Heart right ventricle (tissue), 16 donors: ENCODE measurements around the gene IL34. TPM values are rescaled to one million over a fixed set of nuclear protein-coding genes. Genes with fewer than 3 reads are reported as not detected.

Experiments
- ATAC-seq, 8 donors: fragments of 200-7000 bp; cut with Tn5 transposase; one replicate each; pipeline ENCODE4 v1.9.1; 2020; ENCODE audit warnings: mild to moderate bottlenecking in 8 of 8, moderate library complexity in 8 of 8, moderate number of reproducible peaks in 1 of 8
- DNase-seq, 2 donors: peaks; one replicate each; pipeline ENCODE4 v3.0.0-alpha.2; 2020
- H3K27ac ChIP-seq, 10 donors: fragments of 200-600 bp; sonication (generic) in 2 of 10; one replicate each; pipeline versions ENCODE4 v1.5.0 to v1.8.0; 2020 to 2022; ENCODE audit warnings: mild to moderate bottlenecking in 3 of 10
- H3K27me3 ChIP-seq, 7 donors: fragments of 200-600 bp; one replicate each; pipeline ENCODE4 v1.8.0; 2021 to 2022; ENCODE audit warnings: mild to moderate bottlenecking in 2 of 7
- H3K36me3 ChIP-seq, 9 donors: fragments of 200-600 bp; sonication (generic) in 1 of 9; one replicate each; pipeline versions ENCODE4 v1.5.0 to v1.8.0; 2020 to 2022; ENCODE audit warnings: mild to moderate bottlenecking in 2 of 9
- H3K4me1 ChIP-seq, 9 donors: fragments of 200-600 bp; sonication (generic) in 1 of 9; one replicate each; pipeline versions ENCODE4 v1.5.0 to v1.8.0; 2020 to 2022; ENCODE audit warnings: mild to moderate bottlenecking in 4 of 9
- H3K4me3 ChIP-seq, 10 donors: fragments of 200-600 bp; sonication (generic) in 2 of 10; one replicate each; pipeline versions ENCODE4 v1.5.0 to v1.8.0; 2020 to 2022; ENCODE audit warnings: mild to moderate bottlenecking in 7 of 10, moderate library complexity in 2 of 10
- H3K9me3 ChIP-seq, 11 donors: fragments of 200-600 bp in 10 of 11; sonication (generic) in 2 of 11; one replicate each; pipeline versions ENCODE4 v1.5.0 to v1.8.0; 2013 to 2022; ENCODE audit warnings: mild to moderate bottlenecking in 2 of 11, control low read depth in 1 of 11, moderate library complexity in 1 of 11
- WGBS, 2 donors: extraction: QIAGEN DNeasy Blood & Tissue Kit; methylation state at CpG; one replicate each; pipeline ENCODE4 v1.1.7; 2013; ENCODE audit warnings: inconsistent platforms in 1 of 2; 5-methylcytosine and 5-hydroxymethylcytosine counted together
- intact Hi-C, 10 donors: fragments of 100-400 bp; cut with DNase I; formaldehyde crosslinking; loops; one replicate each; pipeline versions ENCODE4 v1.11.1 to v1.14.2; 2022
- polyA plus RNA-seq, 2 donors: library from polyadenylated mRNA; stranded (reverse); fragments of 200-250 nt; gene quantifications; one replicate each; pipeline ENCODE4 v1.2.3, GENCODE V29; 2013
- total RNA-seq, 10 donors: library from RNA; stranded (reverse); fragmentation: NEBNext Ultra II Directional in 3 of 10; extraction: Animal tissue kit (Norgen Biotek cat#: 25700) in 3 of 10; gene quantifications; one replicate each; pipeline versions ENCODE4 v1.2.1 to v1.2.4, GENCODE V29; 2021 to 2023
- TF ChIP-seq, protein P1 (sequence below), 9 donors: fragments of 200-600 bp; sonication (generic) in 2 of 9; IDR thresholded peaks; one replicate each; pipeline versions ENCODE4 v1.5.0 to v1.8.0; 2021 to 2022; ENCODE audit warnings: antibody characterized with exemption in 9 of 9, mild to moderate bottlenecking in 5 of 9, moderate library complexity in 1 of 9
- donor health status: Arrhythmogenic right ventricular cardiomyopathy.
- donor health status: ischemic (EF 13 %, LVEDD 7.1; RV severe dilation, severe dysfunction).
- donor health status: healthy with polysubstance abuse.
- donor health status: DM: no; HTN: yes; CAD: no.
- donor health status: DM: no; HTN: no; CAD: no.
- donor health status: ischemic (EF 25% LVEDD 6.9; RV normal size, moderate dysfunction).
- donor health status: ischemic (EF 25% LVEDD 5.7; RV mildly dilated, moderate dysfunction).
- donor health status: healthy.
- donor health status: DM: yes; HTN: yes; CAD: no.
- donor health status: Ischemic cardiomyopathy.
- donor health status: ischemic (EF 35%, LVEDD 5.7; RV mildly dilated, moderate dysfunction).
- donor health status: nonischemic (EF 11% LVEDD 7.7; RV severe dilation, severe dysfunction).
- donor health status: DM: yes; HTN: yes; CAD: no.
- donor health status: PGD.
- donor health status: ischemic (EF 29% LVEDD 5.4; RV normal size, mild dysfunction).
- donor health status: nonischemic (EF 23%, LVEDD 6.1; RV moderate dilation, normal function).

Gene IL34
- total and polyA plus RNA-seq, 12 donors: 0.37 to 4.4 (median 2.1) TPM

DNA sequence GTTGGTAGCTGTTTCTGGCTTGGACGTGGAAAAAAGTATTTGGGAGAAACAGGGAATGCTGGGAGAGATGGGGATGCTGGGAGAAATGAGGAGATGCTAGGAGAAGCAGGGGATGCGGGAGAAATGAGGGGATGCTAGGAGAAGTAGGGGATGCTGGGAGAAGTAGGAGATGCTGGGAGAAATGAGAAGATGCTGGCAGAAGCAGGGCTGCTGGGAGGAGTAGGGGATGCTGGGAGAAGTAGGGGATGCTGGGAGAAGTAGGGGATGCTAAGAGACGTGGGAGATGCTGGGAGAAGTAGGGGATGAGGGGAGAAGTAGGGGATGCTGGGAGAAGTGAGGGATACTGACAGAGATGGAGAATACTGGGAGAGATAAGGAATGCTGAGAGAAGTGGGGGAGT, 45.6 kb upstream of the IL34 start:
- no peaks in the 10 kb centered on the region for H3K9me3 ChIP-seq
- TF ChIP-seq, protein P1, sequence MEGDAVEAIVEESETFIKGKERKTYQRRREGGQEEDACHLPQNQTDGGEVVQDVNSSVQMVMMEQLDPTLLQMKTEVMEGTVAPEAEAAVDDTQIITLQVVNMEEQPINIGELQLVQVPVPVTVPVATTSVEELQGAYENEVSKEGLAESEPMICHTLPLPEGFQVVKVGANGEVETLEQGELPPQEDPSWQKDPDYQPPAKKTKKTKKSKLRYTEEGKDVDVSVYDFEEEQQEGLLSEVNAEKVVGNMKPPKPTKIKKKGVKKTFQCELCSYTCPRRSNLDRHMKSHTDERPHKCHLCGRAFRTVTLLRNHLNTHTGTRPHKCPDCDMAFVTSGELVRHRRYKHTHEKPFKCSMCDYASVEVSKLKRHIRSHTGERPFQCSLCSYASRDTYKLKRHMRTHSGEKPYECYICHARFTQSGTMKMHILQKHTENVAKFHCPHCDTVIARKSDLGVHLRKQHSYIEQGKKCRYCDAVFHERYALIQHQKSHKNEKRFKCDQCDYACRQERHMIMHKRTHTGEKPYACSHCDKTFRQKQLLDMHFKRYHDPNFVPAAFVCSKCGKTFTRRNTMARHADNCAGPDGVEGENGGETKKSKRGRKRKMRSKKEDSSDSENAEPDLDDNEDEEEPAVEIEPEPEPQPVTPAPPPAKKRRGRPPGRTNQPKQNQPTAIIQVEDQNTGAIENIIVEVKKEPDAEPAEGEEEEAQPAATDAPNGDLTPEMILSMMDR (IDR thresholded peaks at IDR 0.05): no peak
- no peaks in the 10 kb centered on the region for H3K27me3 ChIP-seq
- H3K36me3 ChIP-seq: no peaks in the 10 kb centered on the region
- H3K27ac ChIP-seq: no peak overlapping the region
- no peak overlapping the region for H3K4me3 ChIP-seq
- ATAC-seq (no peak), DNase-seq (no peak)
- WGBS, 2 donors: 91 to 93% methylated on average over 3 of the region's 3 CpGs
- no peaks in the 10 kb centered on the region for H3K4me1 ChIP-seq
- intact Hi-C loops: loop anchor here in 1 of 10 donors (5.0 kb wide), 1 partner anchor 37 kb away; no protein-coding TSS in a partner anchor

DNA sequence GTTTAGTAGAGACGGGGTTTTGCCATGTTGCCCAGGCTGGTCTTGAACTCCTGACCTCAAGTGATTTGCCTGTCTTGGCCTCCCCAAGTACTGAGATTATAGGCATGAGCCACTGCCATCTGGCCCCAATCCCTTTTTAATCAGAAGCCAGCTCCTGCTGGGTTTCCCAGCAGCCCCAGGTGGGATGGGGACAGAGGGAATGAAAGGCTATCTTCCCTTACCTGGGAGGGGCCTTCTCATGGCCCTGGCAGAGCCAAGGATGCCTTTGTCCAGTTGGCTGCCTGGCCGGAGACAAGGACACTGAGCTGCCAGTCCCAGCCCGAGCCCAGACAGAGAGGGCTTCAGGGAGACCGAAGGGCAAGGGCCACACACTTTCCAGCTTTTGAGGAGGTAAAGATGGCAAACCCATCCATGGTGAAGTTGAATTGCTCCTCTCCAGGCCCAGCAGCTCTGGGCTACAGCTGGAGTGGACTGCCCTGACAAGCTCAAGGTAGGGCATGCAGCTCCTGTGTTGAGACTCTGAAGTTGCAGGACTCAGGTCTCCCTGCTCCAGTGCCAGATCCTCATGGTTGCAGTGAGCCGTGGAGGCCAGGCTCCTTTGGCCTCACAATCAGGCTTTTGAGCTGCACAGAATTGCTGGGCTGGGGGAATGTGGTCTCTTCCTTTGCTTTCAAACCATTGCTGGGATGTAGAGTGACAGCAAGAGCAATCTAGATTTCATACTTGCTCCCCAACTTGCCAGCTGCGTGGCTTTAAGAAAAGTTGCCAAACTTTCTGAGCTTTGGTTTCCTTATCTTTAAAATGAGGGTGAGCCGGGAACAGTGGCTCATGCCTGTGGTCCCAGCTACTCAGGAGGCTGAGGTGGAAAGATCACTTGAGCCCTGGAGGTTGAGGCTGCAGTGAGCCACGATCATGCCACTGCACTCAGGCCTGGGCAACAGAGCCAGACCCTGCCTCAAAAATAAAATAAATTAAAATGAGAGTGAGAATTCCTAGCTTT, 44.5 kb upstream of the IL34 start:
- WGBS, 2 donors: 80 to 81% methylated on average over 8 of the region's 8 CpGs
- ATAC-seq: no peak
- Histone ChIP-seq H3K9me3 (no peaks in the 10 kb centered on the region), H3K27ac (no peak overlapping the region), H3K4me1 (no peaks in the 10 kb centered on the region), H3K4me3 (no peak overlapping the region), H3K27me3 (no peaks in the 10 kb centered on the region), H3K36me3 (no peaks in the 10 kb centered on the region)
- TF ChIP-seq, protein P1 (IDR thresholded peaks at IDR 0.05): no peak
- DNase-seq: no peak
- intact Hi-C loops: loop anchor here in 1 of 10 donors (5.0 kb wide), 1 partner anchor 35 kb away; no protein-coding TSS in a partner anchor

DNA sequence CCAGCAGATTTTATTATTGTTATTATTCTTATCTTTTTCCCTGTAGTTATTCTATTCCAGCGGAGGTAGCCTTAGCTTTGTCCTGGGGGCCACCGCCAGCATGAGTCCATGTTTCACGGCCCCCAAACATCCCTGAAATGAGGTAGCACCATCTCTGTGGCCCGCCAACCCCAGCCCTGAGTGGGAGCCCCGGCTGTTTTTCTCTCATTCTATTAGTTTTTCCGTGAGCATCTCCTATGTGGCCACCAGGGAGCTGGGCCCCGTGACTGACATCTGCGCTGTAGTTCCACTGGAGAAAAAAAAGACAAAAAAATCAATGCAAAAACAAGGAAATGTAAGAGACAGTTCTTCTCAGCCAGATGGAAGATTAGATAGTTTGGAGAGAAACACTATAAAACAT, 43.5 kb upstream of the IL34 start:
- intact Hi-C loops: loop anchor here in 1 of 10 donors (5.0 kb wide), 1 partner anchor 34 kb away; no protein-coding TSS in a partner anchor
- DNase-seq (no peak), ATAC-seq (peak in 2 of 8 donors; percentile 53 to 58)
- Histone ChIP-seq H3K4me3 (no peak overlapping the region), H3K27ac (no peak overlapping the region), H3K27me3 (no peaks in the 10 kb centered on the region), H3K9me3 (no peaks in the 10 kb centered on the region), H3K36me3 (no peaks in the 10 kb centered on the region), H3K4me1 (no peaks in the 10 kb centered on the region)
- 71 to 77% methylated on average over 8 of the region's 8 CpGs for WGBS, 2 donors
- TF ChIP-seq, protein P1 (IDR thresholded peaks at IDR 0.05): no peak

- 83 to 85% methylated on average over 8 of the region's 8 CpGs for WGBS, 2 donors
- intact Hi-C loops: loop anchor here in 1 of 10 donors (5.0 kb wide), 1 partner anchor 33 kb away; no protein-coding TSS in a partner anchor
- Histone ChIP-seq H3K27ac (no peak overlapping the region), H3K9me3 (no peaks in the 10 kb centered on the region), H3K4me3 (no peak overlapping the region), H3K36me3 (no peaks in the 10 kb centered on the region), H3K27me3 (no peaks in the 10 kb centered on the region), H3K4me1 (peaks cover 0 to 1% (median 0%) of the 10 kb centered on the region in 9 donors)
- TF ChIP-seq, protein P1 (IDR thresholded peaks at IDR 0.05): no peak
- DNase-seq: no peak
- no peak for ATAC-seq
Observed at GRCh38 chr16:70604407-70605282, 41.7 kb upstream of the IL34 start.
